ENCODE data around the gene SLC37A1. TPM values are rescaled to one million over a fixed set of nuclear protein-coding genes. Genes with fewer than 3 reads are reported as not detected.

Gene SLC37A1
- total RNA-seq, 2 donors from 2014 or later, result 22.7 to 47.0 TPM

- Histone ChIP-seq H3K9ac (ENCODE audit: extremely low read depth, low read length, poor library complexity, severe bottlenecking) (no peak overlapping the region), H3K9me3 (ENCODE audit: control insufficient read depth, low read length) (peaks cover 16% of the 10 kb centered on the region), H3K4me1 (ENCODE audit: control insufficient read depth, insufficient read depth, low read length) (no peaks in the 10 kb centered on the region), H3K4me3 (ENCODE audit: low read length) (no peak overlapping the region), H3K27ac (ENCODE audit: low read depth, low read length) (no peak overlapping the region), H3K27me3 (ENCODE audit: control insufficient read depth, insufficient read depth, low read length, poor library complexity, severe bottlenecking) (no peaks in the 10 kb centered on the region), H3K36me3 (ENCODE audit: control insufficient read depth, insufficient read depth, low read length) (no peaks in the 10 kb centered on the region)
- peaks cover 21% of the 10 kb centered on the region for H3K9me3 Mint-ChIP-seq
- peaks cover 12% of the 10 kb centered on the region for H3K4me1 Mint-ChIP-seq
- no peak for TF ChIP-seq CTCF (conservative IDR thresholded peaks at IDR 0.05)
- no peak overlapping the region for H3K4me3 Mint-ChIP-seq
- no peak overlapping the region for H3K27ac Mint-ChIP-seq
- H3K36me3 Mint-ChIP-seq (ENCODE audit: low read depth), result peaks cover 79% of the 10 kb centered on the region
- WGBS, 2 experiments (ENCODE audit: insufficient coverage in 1 of 2, insufficient read length in 1 of 2), result 92 to 96% methylated on average over 4 to 8 of the region's 8 CpGs
- no peaks in the 10 kb centered on the region for H3K27me3 Mint-ChIP-seq (ENCODE audit: insufficient read depth)
- peak; percentile 16 for DNase-seq
These were observed 61.5 kb downstream of the SLC37A1 start for GRCh38 chr21:42575111-42575510.

GRCh38 chr21:42576639-42577038 lies 63.0 kb downstream of the SLC37A1 start:
- no peak overlapping the region for H3K9ac ChIP-seq (ENCODE audit: extremely low read depth, low read length, poor library complexity, severe bottlenecking)
- Mint-ChIP-seq H3K27me3 (ENCODE audit: insufficient read depth) (no peaks in the 10 kb centered on the region), H3K4me3 (no peak overlapping the region), H3K4me1 (peaks cover 14% of the 10 kb centered on the region), H3K36me3 (ENCODE audit: low read depth) (peaks cover 69% of the 10 kb centered on the region), H3K27ac (no peak overlapping the region), H3K9me3 (peaks cover 21% of the 10 kb centered on the region)
- no peak overlapping the region for H3K4me3 ChIP-seq (ENCODE audit: low read length)
- peaks cover 16% of the 10 kb centered on the region for H3K9me3 ChIP-seq (ENCODE audit: control insufficient read depth, low read length)
- no peaks in the 10 kb centered on the region for H3K36me3 ChIP-seq (ENCODE audit: control insufficient read depth, insufficient read depth, low read length)
- H3K4me1 ChIP-seq (ENCODE audit: control insufficient read depth, insufficient read depth, low read length), result no peaks in the 10 kb centered on the region
- no peak overlapping the region for H3K27ac ChIP-seq (ENCODE audit: low read depth, low read length)
- DNase-seq, result no peak
- WGBS, 2 experiments (ENCODE audit: insufficient coverage in 1 of 2, insufficient read length in 1 of 2), result 94 to 100% methylated on average over 1 of the region's 1 CpG
- H3K27me3 ChIP-seq (ENCODE audit: control insufficient read depth, insufficient read depth, low read length, poor library complexity, severe bottlenecking), result no peaks in the 10 kb centered on the region
- no peak for TF ChIP-seq CTCF (conservative IDR thresholded peaks at IDR 0.05)

- Mint-ChIP-seq H3K9me3 (peaks cover 21% of the 10 kb centered on the region), H3K4me1 (peaks cover 14% of the 10 kb centered on the region), H3K27ac (no peak overlapping the region), H3K36me3 (ENCODE audit: low read depth) (peaks cover 60% of the 10 kb centered on the region), H3K4me3 (no peak overlapping the region), H3K27me3 (ENCODE audit: insufficient read depth) (no peaks in the 10 kb centered on the region)
- Histone ChIP-seq H3K4me1 (ENCODE audit: control insufficient read depth, insufficient read depth, low read length) (no peaks in the 10 kb centered on the region), H3K9me3 (ENCODE audit: control insufficient read depth, low read length) (peaks cover 16% of the 10 kb centered on the region), H3K27me3 (ENCODE audit: control insufficient read depth, insufficient read depth, low read length, poor library complexity, severe bottlenecking) (no peaks in the 10 kb centered on the region), H3K4me3 (ENCODE audit: low read length) (no peak overlapping the region), H3K9ac (ENCODE audit: extremely low read depth, low read length, poor library complexity, severe bottlenecking) (no peak overlapping the region), H3K27ac (ENCODE audit: low read depth, low read length) (no peak overlapping the region), H3K36me3 (ENCODE audit: control insufficient read depth, insufficient read depth, low read length) (no peaks in the 10 kb centered on the region)
- WGBS, 2 experiments (ENCODE audit: insufficient coverage in 1 of 2, insufficient read length in 1 of 2), result 95% methylated on average over 9 of the region's 9 CpGs
- TF ChIP-seq CTCF (conservative IDR thresholded peaks at IDR 0.05), result no peak
- DNase-seq, result no peak
These were observed 64.4 kb downstream of the SLC37A1 start for GRCh38 chr21:42578034-42578433.
